Left renal cortex interstitium (tissue), 4 donors: ENCODE results near the gene LPAR4. TPM values are rescaled to one million over a fixed set of nuclear protein-coding genes. Genes with fewer than 3 reads are reported as not detected.

ENCODE experiments used
- polyA plus RNA-seq, 4 donors: library from polyadenylated mRNA; unstranded; fragments of 120-200 nt; gene quantifications; one replicate each; pipeline ENCODE4 v1.2.1, GENCODE V29; 2013; ENCODE audit not compliant: insufficient read length in 4 of 4

LPAR4 gene
- polyA plus RNA-seq, 4 donors = 16.9 to 22.6 (median 19.3) TPM

Other genes starting within 250 kb of the LPAR4 start
- gene RTL3, start 88.4 kb upstream of the LPAR4 start, polyA plus RNA-seq = not detected
- gene P2RY10, start 197.7 kb downstream of the LPAR4 start, polyA plus RNA-seq = under 1 TPM; 0.14 to 0.29 (median 0.19) TPM